Measurements from ENCODE around the gene HDLBP.

HDLBP gene

DNA sequence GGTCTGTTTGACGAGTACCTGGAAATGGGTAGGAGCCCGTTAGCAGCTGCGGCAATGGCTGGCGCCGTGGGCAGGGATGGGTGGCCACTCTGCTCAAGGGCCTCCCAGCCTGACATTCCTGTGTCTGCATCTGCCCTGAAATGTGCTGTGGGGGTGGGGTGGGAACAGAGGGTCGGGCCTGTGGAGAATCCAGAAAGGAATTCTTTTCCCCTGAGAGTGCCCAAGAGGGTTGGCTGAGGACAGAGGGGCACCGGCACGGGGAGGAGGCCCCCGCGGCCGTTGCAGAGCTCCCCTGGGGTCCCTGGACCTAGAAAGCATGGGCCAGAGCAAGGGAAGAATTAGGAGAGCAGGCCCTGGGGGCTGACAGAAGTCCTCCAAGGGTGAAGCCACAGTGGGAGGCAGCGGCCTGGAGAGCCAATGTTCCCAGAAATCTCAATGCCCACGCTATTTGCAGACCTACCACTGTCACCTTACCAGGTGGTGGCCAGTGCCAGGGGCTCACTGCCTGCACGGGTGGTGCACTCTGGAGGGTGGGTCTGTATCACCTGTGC lies 99.2 kb downstream of the HDLBP start:
- Histone ChIP-seq H3K4ac (ENCODE audit: low read length) (no peak overlapping the region), H3K36me3 (replicated peaks in 1 of 2; ENCODE audit: control insufficient read depth in 2 of 2, insufficient read depth in 2 of 2, low read length in 2 of 2) (no peaks in the 10 kb centered on the region), H3K23ac (ENCODE audit: low read depth, low read length, poor library complexity) (no peak overlapping the region), H2BK12ac (ENCODE audit: low read length) (no peak overlapping the region), H3K4me3 (ENCODE audit: low read length in 2 of 2) (no peak overlapping the region), H2BK120ac (ENCODE audit: low read depth, low read length) (peak overlapping the region; percentile 0), H3K18ac (ENCODE audit: low read length) (peak overlapping the region; percentile 74), H3K9me3 (replicated peaks in 1 of 2; ENCODE audit: control insufficient read depth in 2 of 2, insufficient read depth in 1 of 2, low read depth in 1 of 2, low read length in 2 of 2) (no peaks in the 10 kb centered on the region), H2BK5ac (ENCODE audit: low read length) (no peak overlapping the region), H2AK5ac (ENCODE audit: low read depth, low read length) (peak overlapping the region; percentile 98), H3K14ac (ENCODE audit: low read length) (no peak overlapping the region), H2BK15ac (ENCODE audit: low read length) (peak overlapping the region; percentile 45), H3K9ac (ENCODE audit: low read depth, low read length, poor library complexity) (no peak overlapping the region), H3K4me2 (ENCODE audit: insufficient read depth, low read length, poor library complexity, severe bottlenecking) (no peak overlapping the region), H3K79me1 (ENCODE audit: low read depth, low read length) (no peaks in the 10 kb centered on the region), H3K27ac (replicated peaks; ENCODE audit: low read length) (peak overlapping the region; percentile 1), H2AFZ (ENCODE audit: low read length) (no peak overlapping the region), H4K8ac (ENCODE audit: low read depth, low read length) (no peak overlapping the region), H3K27me3 (ENCODE audit: control insufficient read depth in 3 of 3, insufficient read depth in 3 of 3, low read depth in 1 of 3, low read length in 3 of 3) (peaks cover 0 to 26% (median 0%) of the 10 kb centered on the region in 3 experiments), H4K91ac (ENCODE audit: low read depth, low read length, poor library complexity) (no peak overlapping the region), H3K4me1 (ENCODE audit: control insufficient read depth in 2 of 2, insufficient read depth in 1 of 2, low read depth in 1 of 2, low read length in 2 of 2) (peaks cover 3 to 18% of the 10 kb centered on the region in 2 donors)
- no CpG with 5 or more reads among the region's 14 CpGs for WGBS, 2 donors (ENCODE audit: extremely low coverage in 2 of 2, insufficient read length in 2 of 2, insufficient replicate concordance in 1 of 2)
- no peak for DNase-seq (ENCODE audit: low spot score)

DNA sequence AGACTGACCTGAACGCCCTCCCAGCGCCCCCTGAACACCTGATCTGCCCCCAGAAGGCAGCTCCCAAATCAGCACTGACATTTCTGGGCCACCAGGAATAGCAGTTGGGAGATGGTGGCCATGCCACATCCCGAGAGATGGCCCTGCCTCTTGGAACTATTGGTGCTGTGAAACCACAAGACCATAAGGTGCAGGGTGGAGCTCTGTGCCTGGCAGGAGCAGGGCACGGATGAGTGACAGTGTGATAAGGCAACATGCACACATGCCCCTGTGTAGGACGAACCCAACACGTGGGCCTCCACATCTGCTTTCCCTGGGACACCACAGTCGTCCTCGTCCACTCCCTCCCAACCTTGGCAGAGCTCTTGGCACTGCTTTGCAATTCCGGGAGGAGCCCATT lies 100.1 kb downstream of the HDLBP start:
- Histone ChIP-seq H4K91ac (ENCODE audit: low read depth, low read length, poor library complexity) (no peak overlapping the region), H3K4me2 (ENCODE audit: insufficient read depth, low read length, poor library complexity, severe bottlenecking) (no peak overlapping the region), H4K8ac (ENCODE audit: low read depth, low read length) (no peak overlapping the region), H3K9me3 (replicated peaks in 1 of 2; ENCODE audit: control insufficient read depth in 2 of 2, insufficient read depth in 1 of 2, low read depth in 1 of 2, low read length in 2 of 2) (no peaks in the 10 kb centered on the region), H2AK5ac (ENCODE audit: low read depth, low read length) (peak overlapping the region; percentile 98), H2BK15ac (ENCODE audit: low read length) (peak overlapping the region; percentile 98), H3K4ac (ENCODE audit: low read length) (peak overlapping the region; percentile 95), H3K27ac (replicated peaks; ENCODE audit: low read length) (no peak overlapping the region), H2BK5ac (ENCODE audit: low read length) (peak overlapping the region; percentile 60), H3K27me3 (ENCODE audit: control insufficient read depth in 3 of 3, insufficient read depth in 3 of 3, low read depth in 1 of 3, low read length in 3 of 3) (peaks cover 0 to 26% (median 0%) of the 10 kb centered on the region in 3 experiments), H3K79me1 (ENCODE audit: low read depth, low read length) (no peaks in the 10 kb centered on the region), H3K9ac (ENCODE audit: low read depth, low read length, poor library complexity) (no peak overlapping the region), H3K36me3 (replicated peaks in 1 of 2; ENCODE audit: control insufficient read depth in 2 of 2, insufficient read depth in 2 of 2, low read length in 2 of 2) (no peaks in the 10 kb centered on the region), H3K4me1 (ENCODE audit: control insufficient read depth in 2 of 2, insufficient read depth in 1 of 2, low read depth in 1 of 2, low read length in 2 of 2) (peaks cover 3 to 19% of the 10 kb centered on the region in 2 donors), H3K14ac (ENCODE audit: low read length) (peak overlapping the region; percentile 75), H3K18ac (ENCODE audit: low read length) (peak overlapping the region; percentile 74), H2AFZ (ENCODE audit: low read length) (no peak overlapping the region), H3K23ac (ENCODE audit: low read depth, low read length, poor library complexity) (peak overlapping the region; percentile 73), H2BK12ac (ENCODE audit: low read length) (peak overlapping the region; percentile 94), H2BK120ac (ENCODE audit: low read depth, low read length) (peak overlapping the region; percentile 61), H3K4me3 (ENCODE audit: low read length in 2 of 2) (no peak overlapping the region)
- DNase-seq (ENCODE audit: low spot score), result no peak
- WGBS, 2 donors (ENCODE audit: extremely low coverage in 2 of 2, insufficient read length in 2 of 2, insufficient replicate concordance in 1 of 2), result no CpG with 5 or more reads among the region's 9 CpGs

DNA sequence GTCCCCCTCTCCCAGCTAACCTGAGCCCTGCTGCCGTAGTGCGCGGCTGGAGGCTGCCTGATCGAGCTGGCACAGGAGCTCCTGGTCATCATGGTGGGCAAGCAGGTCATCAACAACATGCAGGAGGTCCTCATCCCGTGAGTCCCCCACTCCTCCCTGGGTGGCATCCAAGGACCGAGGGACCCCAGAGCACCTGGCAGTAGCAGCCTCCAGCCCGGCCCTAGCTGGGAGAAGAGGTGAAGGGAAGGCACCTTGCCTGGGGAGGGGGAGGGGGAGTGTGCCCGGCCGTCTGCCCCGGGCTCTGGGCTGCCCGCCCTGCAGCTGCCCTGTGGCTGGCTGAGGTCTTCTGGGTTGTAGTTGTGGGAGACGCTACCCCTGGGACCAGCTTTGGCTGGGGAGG lies 100.7 kb downstream of the HDLBP start:
- Histone ChIP-seq H3K4ac (ENCODE audit: low read length) (no peak overlapping the region), H3K9me3 (replicated peaks in 1 of 2; ENCODE audit: control insufficient read depth in 2 of 2, insufficient read depth in 1 of 2, low read depth in 1 of 2, low read length in 2 of 2) (no peaks in the 10 kb centered on the region), H3K4me3 (ENCODE audit: low read length in 2 of 2) (no peak overlapping the region), H2BK15ac (ENCODE audit: low read length) (peak overlapping the region; percentile 98), H3K4me1 (ENCODE audit: control insufficient read depth in 2 of 2, insufficient read depth in 1 of 2, low read depth in 1 of 2, low read length in 2 of 2) (peaks cover 3 to 19% of the 10 kb centered on the region in 2 donors), H3K14ac (ENCODE audit: low read length) (no peak overlapping the region), H2BK120ac (ENCODE audit: low read depth, low read length) (no peak overlapping the region), H4K8ac (ENCODE audit: low read depth, low read length) (no peak overlapping the region), H3K27ac (replicated peaks; ENCODE audit: low read length) (no peak overlapping the region), H3K23ac (ENCODE audit: low read depth, low read length, poor library complexity) (no peak overlapping the region), H3K79me1 (ENCODE audit: low read depth, low read length) (no peaks in the 10 kb centered on the region), H2AK5ac (ENCODE audit: low read depth, low read length) (peak overlapping the region; percentile 98), H3K4me2 (ENCODE audit: insufficient read depth, low read length, poor library complexity, severe bottlenecking) (no peak overlapping the region), H2BK5ac (ENCODE audit: low read length) (peak overlapping the region; percentile 60), H3K36me3 (replicated peaks in 1 of 2; ENCODE audit: control insufficient read depth in 2 of 2, insufficient read depth in 2 of 2, low read length in 2 of 2) (no peaks in the 10 kb centered on the region), H3K9ac (ENCODE audit: low read depth, low read length, poor library complexity) (no peak overlapping the region), H3K27me3 (ENCODE audit: control insufficient read depth in 3 of 3, insufficient read depth in 3 of 3, low read depth in 1 of 3, low read length in 3 of 3) (peaks cover 0 to 26% (median 0%) of the 10 kb centered on the region in 3 experiments), H3K18ac (ENCODE audit: low read length) (peak overlapping the region; percentile 71), H2BK12ac (ENCODE audit: low read length) (peak overlapping the region; percentile 84), H2AFZ (ENCODE audit: low read length) (no peak overlapping the region), H4K91ac (ENCODE audit: low read depth, low read length, poor library complexity) (no peak overlapping the region)
- no CpG with 5 or more reads among the region's 12 CpGs for WGBS, 2 donors (ENCODE audit: extremely low coverage in 2 of 2, insufficient read length in 2 of 2, insufficient replicate concordance in 1 of 2)
- DNase-seq (ENCODE audit: low spot score), result no peak

GRCh38 chr2:241214209-241214608 lies 101.3 kb downstream of the HDLBP start:
- Histone ChIP-seq H3K4ac (ENCODE audit: low read length) (no peak overlapping the region), H3K9me3 (replicated peaks in 1 of 2; ENCODE audit: control insufficient read depth in 2 of 2, insufficient read depth in 1 of 2, low read depth in 1 of 2, low read length in 2 of 2) (no peaks in the 10 kb centered on the region), H3K4me1 (ENCODE audit: control insufficient read depth in 2 of 2, insufficient read depth in 1 of 2, low read depth in 1 of 2, low read length in 2 of 2) (peaks cover 0 to 19% of the 10 kb centered on the region in 2 donors), H2AK5ac (ENCODE audit: low read depth, low read length) (no peak overlapping the region), H3K27ac (replicated peaks; ENCODE audit: low read length) (no peak overlapping the region), H3K23ac (ENCODE audit: low read depth, low read length, poor library complexity) (no peak overlapping the region), H3K4me2 (ENCODE audit: insufficient read depth, low read length, poor library complexity, severe bottlenecking) (no peak overlapping the region), H3K9ac (ENCODE audit: low read depth, low read length, poor library complexity) (no peak overlapping the region), H4K8ac (ENCODE audit: low read depth, low read length) (no peak overlapping the region), H3K36me3 (replicated peaks in 1 of 2; ENCODE audit: control insufficient read depth in 2 of 2, insufficient read depth in 2 of 2, low read length in 2 of 2) (no peaks in the 10 kb centered on the region), H2BK15ac (ENCODE audit: low read length) (peak overlapping the region; percentile 98), H2BK5ac (ENCODE audit: low read length) (no peak overlapping the region), H2BK120ac (ENCODE audit: low read depth, low read length) (no peak overlapping the region), H3K4me3 (ENCODE audit: low read length in 2 of 2) (no peak overlapping the region), H3K27me3 (ENCODE audit: control insufficient read depth in 3 of 3, insufficient read depth in 3 of 3, low read depth in 1 of 3, low read length in 3 of 3) (peaks cover 0 to 26% (median 0%) of the 10 kb centered on the region in 3 experiments), H3K79me1 (ENCODE audit: low read depth, low read length) (no peaks in the 10 kb centered on the region), H2AFZ (ENCODE audit: low read length) (no peak overlapping the region), H3K14ac (ENCODE audit: low read length) (no peak overlapping the region), H3K18ac (ENCODE audit: low read length) (no peak overlapping the region), H2BK12ac (ENCODE audit: low read length) (no peak overlapping the region), H4K91ac (ENCODE audit: low read depth, low read length, poor library complexity) (no peak overlapping the region)
- DNase-seq (ENCODE audit: low spot score), result no peak
- WGBS, 2 donors (ENCODE audit: extremely low coverage in 2 of 2, insufficient read length in 2 of 2, insufficient replicate concordance in 1 of 2), result no CpG with 5 or more reads among the region's 10 CpGs
